Neural cell (in vitro differentiated cells): Measurements from ENCODE around the gene EN2.

ENCODE experiments used
- EZH2 ChIP-seq: fragments of 200-600, 300-800 bp; shearing (Covaris generic), sonication (generic); IDR thresholded peaks from 2 replicates; pipeline ENCODE4 v1.6.1; 2014; ENCODE audit warnings: antibody characterized with exemption, low read length, borderline replicate concordance, mild to moderate bottlenecking; ENCODE audit not compliant: insufficient read depth, poor library complexity, severe bottlenecking
- POLR2AphosphoS5 ChIP-seq: IDR thresholded peaks from 2 replicates; pipeline ENCODE4 v1.6.1; 2012
- RAD21 ChIP-seq: fragments of 450-650 bp; conservative IDR thresholded peaks from 2 replicates; pipeline ENCODE4 v1.6.1; 2014; ENCODE audit warnings: antibody characterized with exemption, mild to moderate bottlenecking, moderate library complexity
- SMC3 ChIP-seq: fragments of 450-650 bp; conservative IDR thresholded peaks from 2 replicates; pipeline ENCODE4 v1.6.1; 2014; ENCODE audit warnings: antibody characterized with exemption, mild to moderate bottlenecking, moderate library complexity; ENCODE audit not compliant: poor library complexity
- TF ChIP-seq, protein P1 (sequence below): fragments of 450-650 bp; IDR thresholded peaks from 2 replicates; pipeline ENCODE4 v1.5.1; 2014; ENCODE audit warnings: antibody characterized with exemption, mild to moderate bottlenecking, moderate library complexity; ENCODE audit not compliant: poor library complexity, severe bottlenecking

DNA sequence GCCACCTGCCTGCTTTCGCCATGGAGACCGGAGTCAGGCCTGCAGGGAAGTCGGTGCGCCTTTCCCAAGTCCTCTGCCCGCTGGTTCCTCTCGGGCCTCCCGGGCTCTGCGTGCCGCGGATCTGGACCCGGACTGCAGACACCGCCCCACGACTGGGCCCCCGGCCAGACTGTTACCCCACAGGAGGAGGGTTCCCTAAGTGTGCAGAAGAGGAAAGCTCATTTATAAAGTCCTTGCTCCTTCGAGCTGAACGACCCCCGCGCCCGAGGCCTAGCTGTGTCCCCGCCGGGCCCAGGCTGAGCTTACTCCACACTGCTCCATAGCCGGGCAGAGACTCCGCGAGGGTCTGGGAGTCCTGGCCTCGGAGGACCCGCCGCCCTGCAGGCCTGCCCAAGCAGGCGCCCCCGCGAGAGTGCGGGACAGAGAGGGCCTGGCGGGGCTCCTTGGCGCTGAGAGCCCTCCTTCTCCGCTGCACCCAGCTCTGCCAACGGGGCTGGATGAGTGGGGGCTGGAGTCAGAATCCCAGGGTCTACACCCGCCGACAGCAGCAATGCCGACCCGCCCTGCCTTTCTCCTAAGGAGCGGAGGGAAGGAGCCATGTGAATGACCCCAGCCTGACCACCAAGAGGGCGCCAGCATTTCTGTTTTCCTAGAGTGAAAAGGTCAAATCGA lies 8.3 kb downstream of the EN2 start:
- TF ChIP-seq, protein P1, sequence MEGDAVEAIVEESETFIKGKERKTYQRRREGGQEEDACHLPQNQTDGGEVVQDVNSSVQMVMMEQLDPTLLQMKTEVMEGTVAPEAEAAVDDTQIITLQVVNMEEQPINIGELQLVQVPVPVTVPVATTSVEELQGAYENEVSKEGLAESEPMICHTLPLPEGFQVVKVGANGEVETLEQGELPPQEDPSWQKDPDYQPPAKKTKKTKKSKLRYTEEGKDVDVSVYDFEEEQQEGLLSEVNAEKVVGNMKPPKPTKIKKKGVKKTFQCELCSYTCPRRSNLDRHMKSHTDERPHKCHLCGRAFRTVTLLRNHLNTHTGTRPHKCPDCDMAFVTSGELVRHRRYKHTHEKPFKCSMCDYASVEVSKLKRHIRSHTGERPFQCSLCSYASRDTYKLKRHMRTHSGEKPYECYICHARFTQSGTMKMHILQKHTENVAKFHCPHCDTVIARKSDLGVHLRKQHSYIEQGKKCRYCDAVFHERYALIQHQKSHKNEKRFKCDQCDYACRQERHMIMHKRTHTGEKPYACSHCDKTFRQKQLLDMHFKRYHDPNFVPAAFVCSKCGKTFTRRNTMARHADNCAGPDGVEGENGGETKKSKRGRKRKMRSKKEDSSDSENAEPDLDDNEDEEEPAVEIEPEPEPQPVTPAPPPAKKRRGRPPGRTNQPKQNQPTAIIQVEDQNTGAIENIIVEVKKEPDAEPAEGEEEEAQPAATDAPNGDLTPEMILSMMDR, result no peak
- TF ChIP-seq POLR2AphosphoS5 (no peak), RAD21 (no peak), EZH2 (peak; percentile 78), SMC3 (no peak)
